H9 (cell line): Measurements from ENCODE around the gene SLC6A3. TPM values are rescaled to one million over a fixed set of nuclear protein-coding genes. Genes with fewer than 3 reads are reported as not detected.

Source experiments
- DNase-seq: peaks from one replicate; pipeline ENCODE4 v3.0.0-alpha.2; 2017
- H2AFZ ChIP-seq: one replicate; pipeline ENCODE4 v1.6.1; 2013; ENCODE audit warnings: mild to moderate bottlenecking, low read length, control low read depth, moderate library complexity
- H2AK5ac ChIP-seq: 2 replicates; pipeline ENCODE4 v1.6.1; 2013; ENCODE audit warnings: low read length, control low read depth, mixed read lengths; ENCODE audit not compliant: insufficient read length
- H2BK120ac ChIP-seq: one replicate; pipeline ENCODE4 v1.6.1; 2013; ENCODE audit warnings: low read depth, mild to moderate bottlenecking, low read length, control low read depth, inconsistent platforms; ENCODE audit not compliant: poor library complexity, severe bottlenecking
- H2BK12ac ChIP-seq: 2 replicates; pipeline ENCODE4 v1.6.1; 2013; ENCODE audit warnings: low read length, control low read depth, mixed read lengths, low read depth; ENCODE audit not compliant: insufficient read length
- H2BK15ac ChIP-seq: 2 replicates; pipeline ENCODE4 v1.6.1; 2013; ENCODE audit warnings: low read depth, low read length, control low read depth
- H2BK20ac ChIP-seq: one replicate; pipeline ENCODE4 v1.6.1; 2013; ENCODE audit warnings: low read depth, mild to moderate bottlenecking, low read length, control low read depth, inconsistent platforms; ENCODE audit not compliant: poor library complexity, severe bottlenecking
- H2BK5ac ChIP-seq: 2 replicates; pipeline ENCODE4 v1.6.1; 2013; ENCODE audit warnings: low read length, control low read depth, mixed read lengths; ENCODE audit not compliant: insufficient read length
- H3K14ac ChIP-seq: 2 replicates; pipeline ENCODE4 v1.6.1; 2013; ENCODE audit warnings: low read length, control low read depth; ENCODE audit not compliant: insufficient read depth
- H3K18ac ChIP-seq: 2 replicates; pipeline ENCODE4 v1.6.1; 2013; ENCODE audit warnings: low read depth, mild to moderate bottlenecking, mixed read lengths, low read length, control low read depth; ENCODE audit not compliant: insufficient read length
- H3K23ac ChIP-seq: 2 replicates; pipeline ENCODE4 v1.6.1; 2013; ENCODE audit warnings: low read length, control low read depth, mixed read lengths, low read depth; ENCODE audit not compliant: insufficient read length
- H3K23me2 ChIP-seq: 2 replicates; pipeline ENCODE4 v1.6.1; 2013; ENCODE audit warnings: low read depth, mild to moderate bottlenecking, mixed read lengths, low read length, control low read depth; ENCODE audit not compliant: insufficient read length, poor library complexity, severe bottlenecking
- H3K27ac ChIP-seq: 2 replicates; pipeline ENCODE4 v1.5.1; 2013; ENCODE audit warnings: low read length, control low read depth, mixed read lengths, low read depth; ENCODE audit not compliant: insufficient read length
- H3K27me3 ChIP-seq: 2 replicates; pipeline ENCODE4 v1.6.1; 2013; ENCODE audit warnings: low read length, control low read depth, inconsistent platforms; ENCODE audit not compliant: insufficient read depth
- H3K4ac ChIP-seq: 2 replicates; pipeline ENCODE4 v1.6.1; 2013; ENCODE audit warnings: low read depth, mild to moderate bottlenecking, control low read depth, inconsistent platforms, low read length, moderate library complexity
- H3K4me1 ChIP-seq: 2 replicates; pipeline ENCODE4 v1.6.1; 2013; ENCODE audit warnings: low read length, control low read depth, inconsistent platforms; ENCODE audit not compliant: insufficient read depth
- H3K4me2 ChIP-seq: 2 replicates; pipeline ENCODE4 v1.6.1; 2013; ENCODE audit warnings: low read length, control low read depth, mixed read lengths; ENCODE audit not compliant: insufficient read length, insufficient read depth
- H3K56ac ChIP-seq: 2 replicates; pipeline ENCODE4 v1.6.1; 2013; ENCODE audit warnings: low read depth, mild to moderate bottlenecking, mixed read lengths, low read length, control low read depth; ENCODE audit not compliant: insufficient read length
- H3K79me1 ChIP-seq: 2 replicates; pipeline ENCODE4 v1.6.1; 2013; ENCODE audit warnings: low read depth, mild to moderate bottlenecking, moderate library complexity, low read length, control low read depth, inconsistent platforms; ENCODE audit not compliant: insufficient read depth, poor library complexity, severe bottlenecking
- H3K79me2 ChIP-seq: 2 replicates; pipeline ENCODE4 v1.6.1; 2013; ENCODE audit warnings: low read length, control low read depth, inconsistent platforms; ENCODE audit not compliant: insufficient read depth
- H3K9ac ChIP-seq: 2 replicates; pipeline ENCODE4 v1.6.1; 2013; ENCODE audit warnings: low read length, control low read depth, mixed read lengths; ENCODE audit not compliant: insufficient read length; ENCODE audit errors: extremely low read depth
- H3K9me3 ChIP-seq: one replicate; pipeline ENCODE4 v1.6.1; 2013; ENCODE audit warnings: low read depth, low read length, inconsistent platforms; ENCODE audit not compliant: control insufficient read depth
- H3T11ph ChIP-seq: one replicate; pipeline ENCODE4 v1.6.1; 2013; ENCODE audit warnings: mild to moderate bottlenecking, low read length, control low read depth, inconsistent platforms
- H4K20me1 ChIP-seq: one replicate; pipeline ENCODE4 v1.6.1; 2013; ENCODE audit not compliant: control insufficient read depth, insufficient read length, insufficient read depth
- H4K5ac ChIP-seq: 2 replicates; pipeline ENCODE4 v1.6.1; 2013; ENCODE audit warnings: low read depth, mild to moderate bottlenecking, mixed read lengths, low read length, control low read depth; ENCODE audit not compliant: insufficient read length
- H4K8ac ChIP-seq: replicated peaks from 2 replicates; pipeline ENCODE4 v1.6.1; 2013; ENCODE audit warnings: low read length, control low read depth, mixed read lengths, low read depth; ENCODE audit not compliant: insufficient read length
- H4K91ac ChIP-seq: 2 replicates; pipeline ENCODE4 v1.6.1; 2013; ENCODE audit warnings: low read depth, mild to moderate bottlenecking, moderate library complexity, mixed read lengths, low read length, control low read depth; ENCODE audit not compliant: insufficient read length
- H3K27ac Mint-ChIP-seq, 3 experiments: 2 replicates in 2 of 3; 3 replicates in 1 of 3; pipeline ENCODE4 v1.8.0; 2020 to 2021; ENCODE audit warnings: mixed read lengths in 3 of 3, mild to moderate bottlenecking in 1 of 3, moderate library complexity in 1 of 3
- H3K27me3 Mint-ChIP-seq: 2 replicates; pipeline ENCODE4 v1.8.0; 2021; ENCODE audit warnings: low read depth, mild to moderate bottlenecking, moderate library complexity, mixed read lengths
- H3K36me3 Mint-ChIP-seq, 3 experiments: 2 replicates in 2 of 3; 3 replicates in 1 of 3; pipeline ENCODE4 v1.8.0; 2020 to 2021; ENCODE audit warnings: low read depth in 3 of 3, mixed read lengths in 3 of 3; ENCODE audit not compliant: insufficient read depth in 1 of 3
- H3K4me1 Mint-ChIP-seq, 2 experiments: 2 replicates each; pipeline ENCODE4 v1.8.0; 2020; ENCODE audit warnings: mixed read lengths in 2 of 2
- H3K4me3 Mint-ChIP-seq, 2 experiments: 2 replicates in 1 of 2; 3 replicates in 1 of 2; pipeline ENCODE4 v1.8.0; 2020 to 2021; ENCODE audit warnings: mild to moderate bottlenecking in 2 of 2, mixed read lengths in 2 of 2, moderate library complexity in 1 of 2
- H3K9me3 Mint-ChIP-seq, 2 experiments: 2 replicates in 1 of 2; 3 replicates in 1 of 2; pipeline ENCODE4 v1.8.0; 2020; ENCODE audit warnings: mild to moderate bottlenecking in 2 of 2, mixed read lengths in 2 of 2, moderate library complexity in 1 of 2
- WGBS: extraction: QIAGEN DNeasy Blood & Tissue Kit; methylation state at CpG from one replicate; pipeline ENCODE4 v1.1.7; 2013; ENCODE audit warnings: missing lambda C conversion rate, low lambda C conversion rate, mixed read lengths; ENCODE audit not compliant: insufficient read length; ENCODE audit errors: extremely low coverage; 5-methylcytosine and 5-hydroxymethylcytosine counted together
- total RNA-seq: library from RNA; stranded (reverse); gene quantifications from 2 replicates; pipeline ENCODE4 v1.2.1, GENCODE V29; 2021
- TF ChIP-seq, protein P1 (sequence below): fragments of 200-600 bp; sonication (generic); conservative IDR thresholded peaks from 3 replicates; pipeline ENCODE4 v1.8.0; 2021; ENCODE audit warnings: antibody characterized with exemption, mild to moderate bottlenecking

SLC6A3 gene
- total RNA-seq, 1 experiment from 2014 or later, result 0.61 TPM

DNA sequence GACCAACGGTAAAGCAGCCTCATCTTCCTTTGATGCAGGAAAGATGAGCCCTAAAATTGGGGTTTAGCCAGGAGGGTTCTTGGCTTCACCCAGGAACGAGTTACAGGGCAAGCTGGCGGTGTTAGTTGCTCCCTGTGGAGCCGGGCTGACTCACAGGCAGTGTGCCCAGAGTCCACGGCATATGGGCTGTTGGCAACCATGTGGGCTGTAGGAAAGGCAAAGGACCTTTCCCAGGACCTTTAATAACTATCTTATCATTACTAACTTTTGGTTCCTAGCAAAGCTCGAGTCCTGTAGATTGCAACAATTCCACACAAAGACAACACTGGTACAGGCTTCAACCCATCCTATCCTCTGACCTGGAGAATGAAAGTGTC is 70.6 kb downstream of the SLC6A3 start:
- Histone ChIP-seq H3K9ac (no peak overlapping the region), H2BK120ac (no peak overlapping the region), H2BK20ac (no peak overlapping the region), H3K9me3 (no peaks in the 10 kb centered on the region), H3K4me2 (no peak overlapping the region), H3K23ac (no peak overlapping the region), H3K56ac (no peak overlapping the region), H2BK12ac (no peak overlapping the region), H2BK5ac (no peak overlapping the region), H3K4ac (no peak overlapping the region), H4K20me1 (no peaks in the 10 kb centered on the region), H3K14ac (no peak overlapping the region), H4K8ac (no peak overlapping the region), H4K5ac (no peak overlapping the region), H3K27ac (no peak overlapping the region), H3K18ac (no peak overlapping the region), H2AK5ac (no peak overlapping the region), H3K4me1 (no peaks in the 10 kb centered on the region; the same call in none of the 2 replicates), H3T11ph (no peak overlapping the region), H4K91ac (no peak overlapping the region), H3K23me2 (no peaks in the 10 kb centered on the region), H3K79me2 (no peaks in the 10 kb centered on the region), H3K79me1 (no peaks in the 10 kb centered on the region), H2AFZ (no peak overlapping the region), H3K27me3 (no peaks in the 10 kb centered on the region), H2BK15ac (no peak overlapping the region)
- peaks cover 0 to 6% (median under 1%) of the 10 kb centered on the region in 3 experiments; a peak in 4 of 7 replicates for H3K36me3 Mint-ChIP-seq
- TF ChIP-seq, protein P1, sequence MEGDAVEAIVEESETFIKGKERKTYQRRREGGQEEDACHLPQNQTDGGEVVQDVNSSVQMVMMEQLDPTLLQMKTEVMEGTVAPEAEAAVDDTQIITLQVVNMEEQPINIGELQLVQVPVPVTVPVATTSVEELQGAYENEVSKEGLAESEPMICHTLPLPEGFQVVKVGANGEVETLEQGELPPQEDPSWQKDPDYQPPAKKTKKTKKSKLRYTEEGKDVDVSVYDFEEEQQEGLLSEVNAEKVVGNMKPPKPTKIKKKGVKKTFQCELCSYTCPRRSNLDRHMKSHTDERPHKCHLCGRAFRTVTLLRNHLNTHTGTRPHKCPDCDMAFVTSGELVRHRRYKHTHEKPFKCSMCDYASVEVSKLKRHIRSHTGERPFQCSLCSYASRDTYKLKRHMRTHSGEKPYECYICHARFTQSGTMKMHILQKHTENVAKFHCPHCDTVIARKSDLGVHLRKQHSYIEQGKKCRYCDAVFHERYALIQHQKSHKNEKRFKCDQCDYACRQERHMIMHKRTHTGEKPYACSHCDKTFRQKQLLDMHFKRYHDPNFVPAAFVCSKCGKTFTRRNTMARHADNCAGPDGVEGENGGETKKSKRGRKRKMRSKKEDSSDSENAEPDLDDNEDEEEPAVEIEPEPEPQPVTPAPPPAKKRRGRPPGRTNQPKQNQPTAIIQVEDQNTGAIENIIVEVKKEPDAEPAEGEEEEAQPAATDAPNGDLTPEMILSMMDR, result no peak
- peaks cover 3 to 7% of the 10 kb centered on the region in 2 experiments; a peak in 3 of 4 replicates for H3K4me1 Mint-ChIP-seq
- peaks cover 6 to 7% of the 10 kb centered on the region in 2 experiments for H3K9me3 Mint-ChIP-seq
- DNase-seq, result no peak
- WGBS, result no CpG with 5 or more reads among the region's 6 CpGs
- H3K27ac Mint-ChIP-seq, result no peak overlapping the region; a peak in 1 of 7 replicates
- no peak overlapping the region for H3K4me3 Mint-ChIP-seq
- peaks cover 53% of the 10 kb centered on the region for H3K27me3 Mint-ChIP-seq
